Right renal cortex interstitium (tissue), 3 donors: ENCODE data around the gene TM4SF5. TPM values are rescaled to one million over a fixed set of nuclear protein-coding genes. Genes with fewer than 3 reads are reported as not detected.
A peak's percentile ranks its signal among the peaks of the same experiment; 100 is the strongest.

Experiments
- DNase-seq, 3 donors: peaks; one replicate each; pipeline ENCODE4 v3.0.0-alpha.2; 2013; ENCODE audit warnings: low read depth in 3 of 3, low spot score in 2 of 3
- polyA plus RNA-seq, 3 donors: library from polyadenylated mRNA; unstranded; fragments of 120-200 nt; gene quantifications; one replicate each; pipeline ENCODE4 v1.2.1, GENCODE V29; 2013; ENCODE audit not compliant: insufficient read length in 3 of 3

TM4SF5 gene
- polyA plus RNA-seq, 3 donors = 0.69 to 1.5 (median 1.4) TPM

DNA sequence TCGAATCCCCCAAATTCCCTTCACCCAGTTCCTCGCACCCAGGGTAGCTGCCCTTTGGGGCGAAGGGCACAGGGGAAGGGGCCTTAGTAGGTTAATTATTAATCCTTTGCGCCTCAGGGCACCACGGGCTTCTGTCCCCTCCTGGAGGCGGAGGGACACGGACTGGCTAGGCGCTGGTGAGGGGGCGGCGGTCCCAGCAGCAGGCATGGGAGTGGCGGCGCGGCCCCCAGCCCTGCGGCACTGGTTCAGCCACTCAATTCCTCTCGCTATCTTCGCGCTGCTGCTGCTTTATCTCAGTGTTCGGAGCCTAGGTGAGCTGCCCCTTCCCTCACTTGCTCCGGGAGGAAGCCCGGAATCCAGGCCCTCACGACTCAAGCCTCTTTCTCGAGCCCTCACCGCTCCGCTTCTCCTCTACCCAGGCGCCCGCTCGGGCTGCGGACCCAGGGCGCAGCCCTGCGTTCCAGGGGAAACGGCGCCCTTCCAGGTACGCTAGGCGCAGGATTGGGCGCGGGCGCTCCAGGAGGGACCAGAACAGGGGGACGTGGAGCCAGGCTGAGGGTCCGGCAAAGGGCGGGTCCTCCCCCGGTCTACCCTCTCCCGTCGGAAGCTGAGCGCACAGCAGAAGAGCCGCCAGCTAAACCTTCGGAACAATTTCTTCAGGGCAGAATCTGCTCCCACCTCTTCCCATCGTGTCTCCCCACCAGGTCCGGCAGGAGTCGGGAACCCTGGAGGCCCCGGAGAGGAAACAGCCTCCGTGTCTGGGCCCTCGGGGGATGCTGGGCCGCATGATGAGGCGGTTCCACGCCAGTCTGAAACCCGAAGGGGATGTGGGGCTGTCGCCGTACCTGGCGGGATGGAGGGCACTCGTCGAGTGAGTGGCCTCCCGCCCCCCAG, 17.4 kb downstream of the TM4SF5 start, which contains the start of gene GLTPD2:
Gene GLTPD2 (plus strand): TSS at position 158 of the 894 bp plus-strand sequence. CDS start 48 bp downstream, at position 206.
- no peak for DNase-seq

DNA sequence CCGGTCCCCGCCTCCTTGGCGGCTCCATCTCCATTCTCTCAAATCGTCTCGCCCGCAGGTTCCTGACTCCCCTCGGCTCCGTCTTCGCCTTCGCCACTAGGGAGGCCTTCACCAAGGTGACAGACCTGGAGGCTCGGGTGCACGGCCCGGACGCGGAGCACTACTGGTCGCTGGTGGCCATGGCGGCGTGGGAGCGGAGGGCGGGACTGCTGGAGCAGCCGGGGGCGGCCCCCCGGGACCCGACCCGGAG, 17.9 kb downstream of the TM4SF5 start:
- DNase-seq = no peak

GRCh38 chr17:4789951-4790704, 18.4 kb downstream of the TM4SF5 start:
- DNase-seq = peak in 1 of 3 donors; percentile 77

- no peak for DNase-seq
Observed at GRCh38 chr17:4790705-4791088, 19.0 kb downstream of the TM4SF5 start.

DNA sequence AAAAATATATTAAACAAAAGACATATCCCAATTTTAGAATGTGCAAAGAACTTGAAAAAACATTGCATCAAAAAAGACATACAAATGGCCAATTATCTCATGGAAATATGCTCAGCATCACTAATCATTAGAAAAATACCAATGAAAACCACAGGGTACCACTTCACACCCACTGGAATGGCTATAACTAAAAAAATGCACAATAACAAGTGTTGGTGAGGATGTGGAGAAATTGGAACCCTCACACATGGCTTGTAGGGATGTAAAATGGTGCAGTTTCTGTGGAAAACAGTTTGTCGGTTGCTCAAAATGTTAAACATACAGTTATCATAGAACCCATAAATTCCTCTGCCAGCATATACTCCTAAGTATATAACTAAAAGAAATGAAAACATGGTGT, 23.5 kb downstream of the TM4SF5 start:
- DNase-seq = no peak

DNA sequence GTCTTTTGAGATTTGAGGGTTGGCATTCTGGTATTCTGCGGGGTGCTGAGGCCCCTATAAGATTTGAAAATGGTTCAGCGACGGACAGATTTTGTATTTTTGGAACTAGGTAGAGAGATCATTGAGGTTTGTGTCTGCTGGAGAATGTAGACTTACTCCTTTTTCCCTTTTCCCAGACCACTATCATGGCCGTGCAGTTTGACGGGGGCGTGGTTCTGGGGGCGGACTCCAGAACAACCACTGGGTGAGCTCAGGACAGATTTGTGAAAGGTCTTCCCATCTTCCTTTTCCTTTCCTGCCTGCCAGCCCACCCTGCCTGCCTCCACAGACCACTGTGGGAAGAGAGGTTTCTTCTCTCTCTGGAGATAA, 24.9 kb downstream of the TM4SF5 start:
- DNase-seq = no peak

GRCh38 chr17:4800462-4801196, 28.9 kb downstream of the TM4SF5 start:
- DNase-seq = no peak

DNA sequence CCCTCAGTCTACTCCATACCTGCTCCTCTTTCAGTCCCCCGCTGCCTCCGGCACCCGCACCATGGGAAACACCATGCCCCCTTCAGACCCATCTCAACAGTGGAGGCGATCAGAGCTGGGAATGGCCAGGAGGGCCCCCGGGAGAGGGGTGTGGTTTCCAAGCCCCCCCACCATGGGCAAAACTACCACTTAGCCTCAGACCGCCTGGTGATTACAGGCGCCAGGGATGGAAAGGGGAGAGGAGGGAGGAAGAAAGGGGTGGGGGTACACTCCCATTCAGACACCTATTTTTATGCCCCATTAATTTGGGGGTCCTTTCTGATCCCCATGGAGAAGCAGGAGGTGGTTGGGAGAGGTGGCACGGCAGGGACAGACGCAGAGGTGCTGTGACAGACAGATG, 30.5 kb downstream of the TM4SF5 start, which contains the start of gene C17orf114:
Gene C17orf114 (minus strand): TSS at position 101 of the 400 bp plus-strand sequence.
- DNase-seq = no peak

DNA sequence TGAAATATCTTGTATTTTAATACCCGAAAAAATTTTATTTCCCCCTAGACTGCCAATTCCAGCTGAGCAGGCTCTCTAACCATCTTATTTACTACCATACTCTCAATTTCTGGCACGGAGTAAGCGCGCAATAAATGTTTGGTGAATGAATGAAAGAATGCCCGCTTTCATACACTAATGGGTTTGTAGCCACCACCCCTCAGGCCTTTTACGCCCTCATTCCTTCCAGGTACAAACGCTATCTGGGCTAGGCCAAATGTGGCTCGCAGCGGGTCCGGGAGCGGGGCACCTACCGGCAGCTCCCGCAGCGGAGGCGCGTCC, 34.7 kb downstream of the TM4SF5 start:
- no peak for DNase-seq

- peak in 1 of 3 donors; percentile 78 for DNase-seq
Observed at GRCh38 chr17:4806777-4807604, 35.3 kb downstream of the TM4SF5 start, which contains the start of gene PLD2. TSS of gene PLD2 (plus strand) at chr17:4807152. CDS start at chr17:4807773, 621 bp downstream.

GRCh38 chr17:4807605-4808377, 36.1 kb downstream of the TM4SF5 start:
- no peak for DNase-seq

DNA sequence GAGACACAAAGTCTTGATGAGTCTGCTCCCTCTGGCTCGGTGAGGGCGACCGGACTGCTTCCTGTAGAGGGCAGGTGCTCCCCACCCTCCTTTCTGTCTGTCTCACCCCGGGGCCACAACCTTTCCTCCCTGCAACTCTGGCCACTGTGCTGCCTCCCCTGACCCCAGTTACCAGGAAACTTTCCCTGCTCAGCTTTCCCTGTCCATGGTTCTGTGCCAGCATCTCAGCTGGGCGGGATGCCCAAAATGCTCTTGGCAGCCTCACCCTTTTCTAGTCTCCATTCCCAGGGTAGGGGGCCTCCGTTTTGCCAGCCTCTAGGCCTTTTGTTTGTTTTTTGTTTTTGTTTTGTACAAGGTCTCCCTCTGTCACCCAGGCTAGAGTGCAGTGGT, 36.7 kb downstream of the TM4SF5 start:
- no peak for DNase-seq

DNA sequence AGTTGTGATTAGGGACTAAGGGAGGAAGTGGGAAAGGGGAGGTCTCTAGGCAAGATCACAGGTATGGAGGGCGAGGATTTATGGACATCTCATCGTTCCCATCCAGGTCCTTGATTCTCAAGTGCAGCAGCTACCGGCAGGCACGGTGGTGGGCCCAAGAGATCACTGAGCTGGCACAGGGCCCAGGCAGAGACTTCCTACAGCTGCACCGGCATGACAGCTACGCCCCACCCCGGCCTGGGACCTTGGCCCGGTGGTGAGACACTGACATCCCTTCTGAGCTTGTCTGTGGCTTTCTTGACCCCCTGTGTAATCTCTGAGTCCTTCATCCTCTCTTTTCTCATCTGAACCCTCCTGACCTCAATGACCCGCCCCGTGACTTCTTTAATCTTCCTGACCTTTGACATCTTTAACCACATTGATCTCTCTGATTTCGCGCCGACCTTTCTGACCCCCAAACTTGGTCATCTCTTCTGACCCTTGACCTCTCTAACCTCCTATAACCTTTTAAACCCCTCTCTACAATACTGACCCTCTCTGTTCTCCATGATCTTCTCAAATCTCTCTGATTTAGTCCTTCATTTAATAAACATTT, 39.1 kb downstream of the TM4SF5 start:
- DNase-seq = no peak

DNA sequence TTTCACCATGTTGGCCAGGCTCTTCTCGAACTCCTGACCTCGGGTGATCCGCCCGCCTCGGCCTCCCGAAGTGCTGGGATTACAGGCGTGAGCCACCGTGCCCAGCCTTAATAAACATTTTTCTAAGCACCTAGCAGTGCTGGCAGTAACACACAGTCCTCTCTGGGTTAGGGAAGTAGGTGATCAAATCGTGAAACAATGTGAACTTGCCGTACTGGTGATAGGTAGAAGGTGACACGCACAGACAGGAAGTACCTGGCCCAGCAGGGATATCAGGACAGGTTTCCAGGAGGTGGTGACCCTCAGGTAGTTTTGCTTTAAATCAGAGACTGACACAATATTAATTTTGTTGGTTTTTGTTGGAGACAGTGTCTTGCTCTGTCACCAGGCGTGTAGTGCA, 39.8 kb downstream of the TM4SF5 start:
- DNase-seq = no peak

GRCh38 chr17:4812690-4813089, 41.0 kb downstream of the TM4SF5 start:
- DNase-seq = no peak

- no peak for DNase-seq
Observed at GRCh38 chr17:4815043-4815675, 43.5 kb downstream of the TM4SF5 start.

DNA sequence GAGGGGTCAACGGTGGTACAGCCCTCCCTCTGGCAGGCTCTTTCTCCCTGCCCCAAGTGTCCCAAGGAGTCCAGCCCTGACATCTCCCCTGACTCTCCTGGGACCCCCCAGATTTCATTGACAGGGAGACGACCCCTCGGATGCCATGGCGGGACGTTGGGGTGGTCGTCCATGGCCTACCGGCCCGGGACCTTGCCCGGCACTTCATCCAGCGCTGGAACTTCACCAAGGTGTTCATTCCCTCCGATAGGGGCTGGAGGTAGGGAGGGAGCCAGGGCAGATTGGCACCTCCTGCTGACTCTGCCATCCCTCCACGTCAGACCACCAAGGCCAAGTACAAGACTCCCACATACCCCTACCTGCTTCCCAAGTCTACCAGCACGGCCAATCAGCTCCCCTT, 45.1 kb downstream of the TM4SF5 start:
- DNase-seq = no peak

DNA sequence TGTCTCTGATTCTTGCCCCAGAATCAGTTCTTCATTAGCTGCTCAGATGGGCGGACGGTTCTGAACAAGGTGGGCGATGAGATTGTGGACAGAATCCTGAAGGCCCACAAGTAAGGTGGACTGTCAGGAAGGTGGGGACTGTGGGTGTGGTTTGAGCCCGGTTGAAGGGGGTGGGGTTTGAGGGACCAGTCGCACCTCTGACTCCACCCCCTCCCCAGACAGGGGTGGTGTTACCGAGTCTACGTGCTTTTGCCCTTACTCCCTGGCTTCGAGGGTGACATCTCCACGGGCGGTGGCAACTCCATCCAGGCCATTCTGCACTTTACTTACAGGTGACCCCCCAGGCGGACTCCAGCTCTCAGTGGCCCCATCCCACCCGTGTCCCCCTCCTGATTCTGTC, 46.6 kb downstream of the TM4SF5 start:
- no peak for DNase-seq

- DNase-seq = no peak
Observed at GRCh38 chr17:4822835-4823234, 51.1 kb downstream of the TM4SF5 start.
